H1 (cell line): Measurements from ENCODE around the gene STRN4. TPM values are rescaled to one million over a fixed set of nuclear protein-coding genes. Genes with fewer than 3 reads are reported as not detected.

Source experiments
- CTCF ChIA-PET: fragments of 300-600 bp; sonication (Branson Sonifier 250); formaldehyde crosslinking; loops from one replicate; lab custom pipeline; 2021; ENCODE audit not compliant: partially characterized antibody; lab: Charles Lee
- POLR2A ChIA-PET: fragments of 300-600 bp; sonication (Branson Sonifier 250); formaldehyde crosslinking; loops from one replicate; lab custom pipeline; 2021; ENCODE audit warnings: inconsistent platforms; ENCODE audit not compliant: partially characterized antibody; lab: Charles Lee
- DNase-seq, 2 experiments: peaks; one replicate each; pipeline versions ENCODE4 v3.0.0 to v3.0.0-alpha.2; 2010 to 2022; ENCODE audit warnings: low spot score in 2 of 2, low read depth in 1 of 2, mixed read lengths in 1 of 2
- FAIRE-seq: peaks from 2 replicates; lab custom pipeline; 2011; peaks lifted over from hg19 to GRCh38; lab: Jason Lieb, UNC
- H2AFZ ChIP-seq: 2 replicates; pipeline ENCODE4 v1.8.1; 2012; ENCODE audit warnings: low read length, inconsistent platforms
- H2AK5ac ChIP-seq: 2 replicates; pipeline ENCODE4 v1.6.1; 2013; ENCODE audit warnings: low read depth, low read length
- H2BK120ac ChIP-seq: replicated peaks from 2 replicates; pipeline ENCODE3; 2013; ENCODE audit warnings: low read depth, low read length, inconsistent platforms
- H2BK12ac ChIP-seq: 2 replicates; pipeline ENCODE4 v1.6.1; 2013; ENCODE audit warnings: low read depth, low read length
- H2BK15ac ChIP-seq: 2 replicates; pipeline ENCODE4 v1.6.1; 2013; ENCODE audit warnings: low read length
- H2BK20ac ChIP-seq: 2 replicates; pipeline ENCODE4 v1.6.1; 2013; ENCODE audit warnings: low read length
- H2BK5ac ChIP-seq: 2 replicates; pipeline ENCODE4 v1.6.1; 2013; ENCODE audit warnings: low read depth, low read length
- H3K14ac ChIP-seq: 2 replicates; pipeline ENCODE4 v1.6.1; 2013; ENCODE audit warnings: inconsistent platforms; ENCODE audit not compliant: insufficient read length
- H3K18ac ChIP-seq: 2 replicates; pipeline ENCODE4 v1.6.1; 2013; ENCODE audit warnings: low read length; ENCODE audit errors: extremely low read depth
- H3K23ac ChIP-seq: 2 replicates; pipeline ENCODE4 v1.6.1; 2013; ENCODE audit warnings: inconsistent platforms; ENCODE audit not compliant: insufficient read length
- H3K23me2 ChIP-seq: 2 replicates; pipeline ENCODE4 v1.6.1; 2013; ENCODE audit warnings: low read depth, low read length
- H3K27ac ChIP-seq: 2 replicates; pipeline ENCODE4 v1.6.1; 2011; ENCODE audit warnings: low read depth, low read length, inconsistent platforms
- H3K27me3 ChIP-seq, 4 experiments: replicated peaks in 1 of 4; 1 replicate in 1 of 4; 2 replicates in 3 of 4; pipeline versions ENCODE4 v1.6.1 to v1.8.1; 2011 to 2013; ENCODE audit warnings: low read length in 3 of 4, mild to moderate bottlenecking in 3 of 4, inconsistent platforms in 2 of 4, mixed read lengths in 2 of 4, moderate library complexity in 1 of 4; ENCODE audit not compliant: control insufficient read depth in 3 of 4, insufficient read depth in 3 of 4; ENCODE audit errors: extremely low read depth in 1 of 4
- H3K36me3 ChIP-seq, 4 experiments: 2 replicates each; pipeline versions ENCODE4 v1.6.1 to v1.8.1; 2011 to 2013; ENCODE audit warnings: mild to moderate bottlenecking in 4 of 4, low read length in 3 of 4, moderate library complexity in 2 of 4, control low read depth in 1 of 4, inconsistent platforms in 1 of 4; ENCODE audit not compliant: insufficient read depth in 4 of 4, control insufficient read depth in 2 of 4
- H3K4ac ChIP-seq: replicated peaks from 2 replicates; pipeline ENCODE3; 2013; ENCODE audit warnings: low read length, low read depth, mixed read lengths, inconsistent platforms; ENCODE audit not compliant: insufficient read length
- H3K4me1 ChIP-seq, 4 experiments: replicated peaks in 1 of 4; 1 replicate in 1 of 4; 2 replicates in 3 of 4; pipeline versions ENCODE4 v1.6.1 to v1.8.1; 2011 to 2013; ENCODE audit warnings: low read length in 3 of 4, inconsistent platforms in 2 of 4, mixed read lengths in 1 of 4; ENCODE audit not compliant: insufficient read depth in 4 of 4, control insufficient read depth in 3 of 4
- H3K4me2 ChIP-seq, 2 experiments: 2 replicates each; pipeline versions ENCODE4 v1.6.1 to v1.8.1; 2011 to 2013; ENCODE audit warnings: low read depth in 2 of 2, low read length in 2 of 2, control low read depth in 1 of 2, inconsistent platforms in 1 of 2, mild to moderate bottlenecking in 1 of 2; ENCODE audit not compliant: insufficient read depth in 1 of 2
- H3K4me3 ChIP-seq, 4 experiments: fragments of 200-600, 300-600 bp in 1 of 4; sonication (generic), shearing (Covaris generic), sonication (Bioruptor Twin) in 1 of 4; 2 replicates each; pipeline versions ENCODE4 v1.5.1 to v1.8.1; 2011 to 2016; ENCODE audit warnings: low read length in 4 of 4, low read depth in 3 of 4, control low read depth in 2 of 4, inconsistent platforms in 2 of 4, mild to moderate bottlenecking in 2 of 4, mixed read lengths in 1 of 4, moderate library complexity in 1 of 4; ENCODE audit not compliant: insufficient read depth in 2 of 4; ENCODE audit errors: extremely low read depth in 1 of 4
- H3K56ac ChIP-seq: replicated peaks from 2 replicates; pipeline ENCODE3; 2013; ENCODE audit warnings: low read depth, mild to moderate bottlenecking, mixed read lengths, low read length, inconsistent platforms; ENCODE audit not compliant: insufficient read length
- H3K79me1 ChIP-seq: 2 replicates; pipeline ENCODE4 v1.6.1; 2013; ENCODE audit warnings: low read depth, low read length, control low read depth
- H3K79me2 ChIP-seq, 2 experiments: 2 replicates each; pipeline versions ENCODE4 v1.6.1 to v1.8.1; 2012 to 2013; ENCODE audit warnings: low read length in 2 of 2, mild to moderate bottlenecking in 2 of 2, inconsistent platforms in 1 of 2; ENCODE audit not compliant: insufficient read depth in 2 of 2, control insufficient read depth in 1 of 2
- H3K9ac ChIP-seq, 4 experiments: replicated peaks in 1 of 4; 1 replicate in 1 of 4; 2 replicates in 3 of 4; pipeline versions ENCODE4 v1.6.1 to v1.8.1; 2011 to 2013; ENCODE audit warnings: low read depth in 3 of 4, low read length in 3 of 4, control low read depth in 2 of 4, mild to moderate bottlenecking in 2 of 4, moderate library complexity in 2 of 4, inconsistent platforms in 1 of 4; ENCODE audit errors: extremely low read depth in 1 of 4
- H3K9me3 ChIP-seq, 2 experiments: 2 replicates each; pipeline versions ENCODE4 v1.6.1 to v1.8.1; 2012 to 2013; ENCODE audit warnings: mild to moderate bottlenecking in 2 of 2, moderate library complexity in 2 of 2, control low read depth in 1 of 2, inconsistent platforms in 1 of 2, low read depth in 1 of 2, low read length in 1 of 2, mixed read lengths in 1 of 2; ENCODE audit not compliant: insufficient read depth in 2 of 2
- H4K20me1 ChIP-seq, 2 experiments: replicated peaks in 1 of 2; 2 replicates each; pipeline versions ENCODE3 to v1.8.1; 2011 to 2013; ENCODE audit warnings: inconsistent platforms in 2 of 2, low read length in 2 of 2, mild to moderate bottlenecking in 1 of 2; ENCODE audit not compliant: insufficient read depth in 2 of 2, control insufficient read depth in 1 of 2
- H4K5ac ChIP-seq: 2 replicates; pipeline ENCODE4 v1.6.1; 2013; ENCODE audit warnings: low read length, low read depth, mixed read lengths, inconsistent platforms; ENCODE audit not compliant: insufficient read length
- H4K8ac ChIP-seq: 2 replicates; pipeline ENCODE4 v1.8.0; 2013; ENCODE audit warnings: mild to moderate bottlenecking, moderate library complexity, low read length, inconsistent platforms; ENCODE audit not compliant: insufficient read depth; ENCODE audit errors: extremely low read depth
- H4K91ac ChIP-seq: replicated peaks from 2 replicates; pipeline ENCODE3; 2013; ENCODE audit warnings: low read length, mixed read lengths, inconsistent platforms; ENCODE audit not compliant: insufficient read length
- PHF8 ChIP-seq: fragments of 200-600 bp; sonication (generic); conservative IDR thresholded peaks from 2 replicates; pipeline ENCODE4 v1.7.1; 2012; ENCODE audit warnings: low read depth, mild to moderate bottlenecking, inconsistent platforms, low read length, moderate library complexity
- RAD21 ChIP-seq, 2 experiments: IDR thresholded peaks in 1 of 2; conservative IDR thresholded peaks in 1 of 2; 2 replicates each; pipeline ENCODE4 v1.6.1; 2011; ENCODE audit warnings: low read depth in 2 of 2, low read length in 2 of 2, improper control_type of control experiment in 1 of 2, inconsistent platforms in 1 of 2, mild to moderate bottlenecking in 1 of 2, moderate library complexity in 1 of 2
- SIN3A ChIP-seq, 2 experiments: IDR thresholded peaks in 1 of 2; conservative IDR thresholded peaks in 1 of 2; 2 replicates each; pipeline ENCODE4 v1.6.1; 2011 to 2012; ENCODE audit warnings: low read length in 2 of 2, improper control_type of control experiment in 1 of 2, low read depth in 1 of 2, mild to moderate bottlenecking in 1 of 2
- WGBS, 2 experiments: shearing (Covaris generic) in 1 of 2; methylation state at CpG; one replicate each; pipeline versions ENCODE4 v1.1.6 to v1.1.7; 2013 to 2015; ENCODE audit warnings: low lambda C conversion rate in 2 of 2, mixed read lengths in 2 of 2, inconsistent platforms in 1 of 2, low coverage in 1 of 2, missing lambda C conversion rate in 1 of 2; ENCODE audit not compliant: insufficient replicate concordance in 2 of 2, insufficient coverage in 1 of 2, insufficient read length in 1 of 2; ENCODE audit errors: extremely low coverage in 1 of 2, missing lambda C conversion rate in 1 of 2; 5-methylcytosine and 5-hydroxymethylcytosine counted together
- polyA plus RNA-seq, 7 experiments: library from polyadenylated mRNA; depleted of rRNA in 3 of 7; stranded (reverse) in 5 of 7; unstranded in 2 of 7; fragments of >200 nt in 5 of 7; fragments of 200-250 nt in 2 of 7; gene quantifications; 1 replicate in 5 of 7; 2 replicates in 1 of 7; 4 replicates in 1 of 7; pipeline versions ENCODE4 v1.2.1 to v1.2.3, GENCODE V29; 2011 to 2013; ENCODE audit warnings: missing spikeins in 2 of 7, mixed read lengths in 2 of 7
- total RNA-seq: library from RNA; stranded (reverse); fragmentation: NEBNext Ultra II Directional; extraction: Animal tissue kit (Norgen Biotek cat#: 25700); gene quantifications from 2 replicates; pipeline ENCODE4 v1.2.1, GENCODE V29; 2021

The STRN4 gene
- total and polyA plus RNA-seq, 2 of the 8 experiments (the other 6 are each of a cell fraction or from before 2014, with no cell fraction given) = 120 to 187 TPM

GRCh38 chr19:46772170-46773017, 26.1 kb upstream of the STRN4 start:
- no peak for FAIRE-seq
- no peak overlapping the region for H2BK12ac ChIP-seq
- H2BK20ac ChIP-seq = no peak overlapping the region
- no peak overlapping the region for H3K56ac ChIP-seq
- no peak overlapping the region for H2AK5ac ChIP-seq
- 91% methylated on average over 12 of the region's 12 CpGs; no CpG with 5 or more reads in 1 of the 2 experiments for WGBS, 2 experiments
- H3K79me2 ChIP-seq = no peaks in the 10 kb centered on the region
- no peak overlapping the region for H4K8ac ChIP-seq
- no peaks in the 10 kb centered on the region for H3K27me3 ChIP-seq
- no peaks in the 10 kb centered on the region for H3K23me2 ChIP-seq
- no peak overlapping the region for H3K4ac ChIP-seq
- no peak overlapping the region for H2AFZ ChIP-seq
- H2BK15ac ChIP-seq = no peak overlapping the region
- H4K5ac ChIP-seq = no peak overlapping the region
- H3K14ac ChIP-seq = no peak overlapping the region
- H4K20me1 ChIP-seq = peaks cover 13 to 16% of the 10 kb centered on the region in 2 experiments
- ChIA-PET POLR2A (interaction anchor here (0.6 to 18.6 kb wide), 13 partner anchors 8 to 172 kb away, joined by 3 to 333 read pairs (median 3); partner anchors contain the start of gene SLC1A5), CTCF (interaction anchor here (1.1 to 12.0 kb wide), 5 partner anchors 13 to 64 kb away, joined by 3 to 176 read pairs (median 3); no protein-coding TSS in a partner anchor)
- H2BK5ac ChIP-seq = no peak overlapping the region
- H3K4me2 ChIP-seq = no peak overlapping the region
- H2BK120ac ChIP-seq = no peak overlapping the region
- DNase-seq = no peak
- H3K27ac ChIP-seq = no peak overlapping the region
- H3K9ac ChIP-seq = no peak overlapping the region
- peaks cover 18 to 36% (median 24%) of the 10 kb centered on the region in 4 experiments for H3K36me3 ChIP-seq
- no peaks in the 10 kb centered on the region for H3K9me3 ChIP-seq
- H3K23ac ChIP-seq = no peak overlapping the region
- H3K79me1 ChIP-seq = peaks cover 3% of the 10 kb centered on the region; the same call in 1 of the 2 replicates
- H4K91ac ChIP-seq = no peak overlapping the region
- H3K4me1 ChIP-seq = peaks cover 0 to 1% (median 0%) of the 10 kb centered on the region in 4 experiments; a peak in 1 of 7 replicates
- H3K4me3 ChIP-seq = no peak overlapping the region
- H3K18ac ChIP-seq = no peak overlapping the region
- TF ChIP-seq SIN3A (conservative IDR thresholded peaks at IDR 0.05 in 1 of 2, IDR thresholded peaks at IDR 0.05 in 1 of 2; ENCODE audit: low read depth in 1 of 2, low read length in 2 of 2) = no peak
- no peak for TF ChIP-seq PHF8
- TF ChIP-seq RAD21 (IDR thresholded peaks at IDR 0.05 in 1 of 2, conservative IDR thresholded peaks at IDR 0.05 in 1 of 2; ENCODE audit: low read depth in 2 of 2, low read length in 2 of 2) = no peak
